Measurements from ENCODE around the gene MAST4. TPM values are rescaled to one million over a fixed set of nuclear protein-coding genes. Genes with fewer than 3 reads are reported as not detected.
"Not testable (repeated sequence)": the region's sequence is repeated elsewhere in the genome, so short reads cannot be mapped to it uniquely, and the experiment has no call there.

Gene MAST4
- total RNA-seq, 1 experiment from 2014 or later = 26.5 TPM

DNA sequence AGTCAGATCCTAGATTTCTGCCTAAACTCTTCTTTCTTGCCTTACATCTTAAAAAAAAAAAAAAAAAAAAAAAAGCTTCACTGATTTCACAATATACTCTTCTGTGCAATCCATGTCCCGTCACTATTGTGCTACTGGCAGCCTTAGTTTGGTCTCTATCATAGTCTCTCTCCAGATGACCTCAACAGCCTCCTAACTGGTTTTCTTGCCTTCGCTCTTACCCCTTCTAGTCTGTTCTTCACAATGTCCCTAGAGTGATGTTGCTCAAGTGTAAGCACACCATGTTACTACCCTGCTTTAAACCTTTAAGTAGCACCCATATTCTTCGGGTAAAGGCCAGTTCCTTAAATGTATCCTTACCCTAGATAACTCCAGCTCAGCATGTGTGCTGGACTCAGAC lies 574.6 kb downstream of the MAST4 start:
- Mint-ChIP-seq H3K27me3 (ENCODE audit: insufficient read depth, unreplicated experiment) (no peaks in the 10 kb centered on the region), H3K36me3 (ENCODE audit: insufficient read depth, unreplicated experiment) (peaks cover 19% of the 10 kb centered on the region), H3K9me3 (ENCODE audit: unreplicated experiment) (peaks cover 5% of the 10 kb centered on the region), H3K4me3 (ENCODE audit: unreplicated experiment) (no peak overlapping the region), H3K27ac (ENCODE audit: low read depth, unreplicated experiment) (no peak overlapping the region), H3K4me1 (ENCODE audit: insufficient read depth, unreplicated experiment) (no peaks in the 10 kb centered on the region)
- ChIA-PET CTCF (interaction anchor here (1.5 to 11.3 kb wide), 2 partner anchors 36 to 1115 kb away, joined by 4 to 220 read pairs; no protein-coding TSS in a partner anchor), POLR2A (interaction anchor here (0.8 to 1.1 kb wide), 2 partner anchors 9 to 1073 kb away, joined by 3 read pairs; no protein-coding TSS in a partner anchor)
- intact Hi-C loops (cut with micrococcal nuclease) = no loop called here
- no peak for DNase-seq (ENCODE audit: unreplicated experiment)
- TF ChIP-seq, protein P1, sequence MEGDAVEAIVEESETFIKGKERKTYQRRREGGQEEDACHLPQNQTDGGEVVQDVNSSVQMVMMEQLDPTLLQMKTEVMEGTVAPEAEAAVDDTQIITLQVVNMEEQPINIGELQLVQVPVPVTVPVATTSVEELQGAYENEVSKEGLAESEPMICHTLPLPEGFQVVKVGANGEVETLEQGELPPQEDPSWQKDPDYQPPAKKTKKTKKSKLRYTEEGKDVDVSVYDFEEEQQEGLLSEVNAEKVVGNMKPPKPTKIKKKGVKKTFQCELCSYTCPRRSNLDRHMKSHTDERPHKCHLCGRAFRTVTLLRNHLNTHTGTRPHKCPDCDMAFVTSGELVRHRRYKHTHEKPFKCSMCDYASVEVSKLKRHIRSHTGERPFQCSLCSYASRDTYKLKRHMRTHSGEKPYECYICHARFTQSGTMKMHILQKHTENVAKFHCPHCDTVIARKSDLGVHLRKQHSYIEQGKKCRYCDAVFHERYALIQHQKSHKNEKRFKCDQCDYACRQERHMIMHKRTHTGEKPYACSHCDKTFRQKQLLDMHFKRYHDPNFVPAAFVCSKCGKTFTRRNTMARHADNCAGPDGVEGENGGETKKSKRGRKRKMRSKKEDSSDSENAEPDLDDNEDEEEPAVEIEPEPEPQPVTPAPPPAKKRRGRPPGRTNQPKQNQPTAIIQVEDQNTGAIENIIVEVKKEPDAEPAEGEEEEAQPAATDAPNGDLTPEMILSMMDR (IDR thresholded peaks at IDR 0.05; ENCODE audit: unreplicated experiment) = no peak
- BruUV-seq (replicated peaks) = no TSS peak

DNA sequence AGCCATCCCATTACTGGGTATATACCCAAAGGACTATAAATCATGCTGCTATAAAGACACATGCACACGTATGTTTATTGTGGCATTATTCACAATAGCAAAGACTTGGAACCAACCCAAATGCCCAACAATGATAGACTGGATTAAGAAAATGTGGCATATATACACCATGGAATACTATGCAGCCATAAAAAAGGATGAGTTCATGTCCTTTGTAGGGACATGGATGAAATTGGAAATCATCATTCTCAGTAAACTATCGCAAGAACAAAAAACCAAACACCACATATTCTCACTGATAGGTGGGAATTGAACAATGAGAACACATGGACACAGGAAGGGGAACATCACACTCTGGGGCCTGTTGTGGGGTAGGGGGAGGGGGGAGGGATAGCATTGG lies 577.2 kb downstream of the MAST4 start:
- POLR2A ChIA-PET = interaction anchor here (1.1 kb wide), 1 partner anchor 28 kb away, joined by 5 read pairs; no protein-coding TSS in a partner anchor

DNA sequence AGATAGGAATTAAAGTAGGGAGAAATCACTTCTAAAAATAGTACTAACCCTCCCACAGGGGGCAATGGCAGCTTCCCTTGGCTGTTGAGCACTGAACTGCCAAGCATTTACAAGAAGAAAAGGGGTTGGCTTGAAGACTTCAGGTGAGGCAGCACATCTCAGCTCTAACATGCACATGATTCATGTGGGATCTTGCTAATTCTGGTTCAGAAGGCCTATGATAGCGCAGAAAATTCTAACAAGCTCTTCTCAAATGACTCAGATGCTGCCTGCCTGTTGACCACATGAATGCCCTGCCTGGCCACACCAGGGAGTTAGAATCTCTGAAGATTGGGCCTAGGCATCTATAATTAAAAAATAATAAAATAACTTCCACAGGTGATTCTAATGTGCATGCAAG lies 577.8 kb downstream of the MAST4 start:
- intact Hi-C loops (cut with micrococcal nuclease) = no loop called here
- TF ChIP-seq, protein P1 (IDR thresholded peaks at IDR 0.05; ENCODE audit: unreplicated experiment) = no peak
- DNase-seq (ENCODE audit: unreplicated experiment) = no peak
- H3K4me1 Mint-ChIP-seq (ENCODE audit: insufficient read depth, unreplicated experiment) = no peaks in the 10 kb centered on the region
- H3K27ac Mint-ChIP-seq (ENCODE audit: low read depth, unreplicated experiment) = no peak overlapping the region
- BruUV-seq (replicated peaks) = no TSS peak
- no peaks in the 10 kb centered on the region for H3K36me3 Mint-ChIP-seq (ENCODE audit: insufficient read depth, unreplicated experiment)
- H3K27me3 Mint-ChIP-seq (ENCODE audit: insufficient read depth, unreplicated experiment) = no peaks in the 10 kb centered on the region
- ChIA-PET POLR2A (interaction anchor here (1.1 to 2.0 kb wide), 2 partner anchors 28 to 34 kb away, joined by 5 to 7 read pairs; no protein-coding TSS in a partner anchor), CTCF (interaction anchor here (0.6 to 1.6 kb wide), 2 partner anchors 10 to 1113 kb away, joined by 4 to 6 read pairs; no protein-coding TSS in a partner anchor)
- H3K9me3 Mint-ChIP-seq (ENCODE audit: unreplicated experiment) = peaks cover 20% of the 10 kb centered on the region
- no peak overlapping the region for H3K4me3 Mint-ChIP-seq (ENCODE audit: unreplicated experiment)

More for the DNA sequence above, 577.2 kb downstream of the MAST4 start:
- intact Hi-C loops (cut with micrococcal nuclease); DNase-seq (ENCODE audit: unreplicated experiment); BruUV-seq (replicated peaks); H3K4me3 Mint-ChIP-seq (ENCODE audit: unreplicated experiment); H3K4me1 Mint-ChIP-seq (ENCODE audit: insufficient read depth, unreplicated experiment); H3K27ac Mint-ChIP-seq (ENCODE audit: low read depth, unreplicated experiment); H3K36me3 Mint-ChIP-seq (ENCODE audit: insufficient read depth, unreplicated experiment); H3K27me3 Mint-ChIP-seq (ENCODE audit: insufficient read depth, unreplicated experiment): not testable (repeated sequence)
- H3K9me3 Mint-ChIP-seq (ENCODE audit: unreplicated experiment) = peaks cover 20% of the 10 kb centered on the region
- CTCF ChIA-PET = interaction anchor here (0.6 kb wide), 1 partner anchor 1113 kb away, joined by 4 read pairs; no protein-coding TSS in a partner anchor

DNA sequence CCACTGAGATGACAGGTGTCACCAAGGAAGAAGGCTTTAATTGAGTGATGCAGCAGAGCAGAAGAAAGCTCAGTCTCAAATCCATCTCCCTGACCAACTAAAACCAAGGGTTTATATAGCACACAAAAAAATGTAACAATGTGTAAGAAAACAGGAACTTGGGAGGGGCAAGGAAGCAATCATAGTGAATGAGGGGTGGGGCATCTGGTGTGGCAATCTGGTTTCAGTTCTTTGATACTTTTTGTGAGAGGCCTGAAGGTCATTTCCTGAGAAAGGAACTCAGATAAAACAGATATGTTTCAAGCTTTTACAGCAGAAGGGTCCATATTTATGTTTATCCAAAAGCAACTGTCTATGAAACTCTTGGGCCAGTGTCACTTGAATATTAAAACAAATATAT lies 580.7 kb downstream of the MAST4 start:
- no peak overlapping the region for H3K27ac Mint-ChIP-seq (ENCODE audit: low read depth, unreplicated experiment)
- intact Hi-C loops (cut with micrococcal nuclease) = no loop called here
- H3K4me1 Mint-ChIP-seq (ENCODE audit: insufficient read depth, unreplicated experiment) = peaks cover 2% of the 10 kb centered on the region
- no peak for DNase-seq (ENCODE audit: unreplicated experiment)
- no peaks in the 10 kb centered on the region for H3K36me3 Mint-ChIP-seq (ENCODE audit: insufficient read depth, unreplicated experiment)
- TF ChIP-seq, protein P1 (IDR thresholded peaks at IDR 0.05; ENCODE audit: unreplicated experiment) = no peak
- no TSS peak for BruUV-seq (replicated peaks)
- no peaks in the 10 kb centered on the region for H3K27me3 Mint-ChIP-seq (ENCODE audit: insufficient read depth, unreplicated experiment)
- H3K4me3 Mint-ChIP-seq (ENCODE audit: unreplicated experiment) = no peak overlapping the region
- POLR2A ChIA-PET = no interaction called here
- CTCF ChIA-PET = interaction anchor here (1.3 to 1.5 kb wide), 2 partner anchors 10 to 15 kb away, joined by 3 to 8 read pairs; no protein-coding TSS in a partner anchor
- peaks cover 20% of the 10 kb centered on the region for H3K9me3 Mint-ChIP-seq (ENCODE audit: unreplicated experiment)
